Keratinocyte (primary cell): ENCODE data around the gene SFXN4.
"Not testable (repeated sequence)": the region's sequence is repeated elsewhere in the genome, so short reads cannot be mapped to it uniquely, and the experiment has no call there.

Experiments
- EZH2 ChIP-seq: IDR thresholded peaks from one replicate; pipeline ENCODE4 v1.6.1; 2012; ENCODE audit warnings: inconsistent platforms, mild to moderate bottlenecking, low read length, moderate library complexity
- TF ChIP-seq, protein P1 (sequence below), 3 experiments: IDR thresholded peaks in 1 of 3; conservative IDR thresholded peaks in 1 of 3; optimal IDR thresholded peaks in 1 of 3; 2 replicates in 2 of 3; 3 replicates in 1 of 3; pipeline versions ENCODE3 to v1.5.1; 2011; ENCODE audit warnings: low read length in 3 of 3, mild to moderate bottlenecking in 3 of 3, moderate library complexity in 2 of 3, control low read depth in 1 of 3, inconsistent platforms in 1 of 3; ENCODE audit not compliant: insufficient read depth in 2 of 3; ENCODE audit errors: extremely low read depth in 1 of 3

DNA sequence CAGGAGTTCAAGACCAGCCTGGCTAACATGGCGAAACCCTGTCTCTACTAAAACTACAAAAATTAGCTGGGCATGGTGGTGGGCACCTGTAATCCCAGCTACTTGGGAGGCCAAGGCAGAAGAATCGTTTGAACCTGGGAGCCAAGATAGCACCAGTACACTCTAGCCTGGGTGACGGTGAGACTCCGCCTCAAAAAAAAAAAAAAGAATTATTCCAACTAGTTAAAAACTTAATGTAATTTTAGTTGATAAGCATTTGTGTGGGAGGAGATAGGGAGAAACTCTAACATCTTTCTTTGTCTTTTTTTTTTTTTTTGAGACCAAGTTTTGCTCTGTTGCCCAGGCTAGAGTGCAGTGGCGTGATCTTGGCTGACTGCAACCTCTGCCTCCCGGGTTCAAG is 58.4 kb downstream of the SFXN4 start:
- TF ChIP-seq, protein P1, sequence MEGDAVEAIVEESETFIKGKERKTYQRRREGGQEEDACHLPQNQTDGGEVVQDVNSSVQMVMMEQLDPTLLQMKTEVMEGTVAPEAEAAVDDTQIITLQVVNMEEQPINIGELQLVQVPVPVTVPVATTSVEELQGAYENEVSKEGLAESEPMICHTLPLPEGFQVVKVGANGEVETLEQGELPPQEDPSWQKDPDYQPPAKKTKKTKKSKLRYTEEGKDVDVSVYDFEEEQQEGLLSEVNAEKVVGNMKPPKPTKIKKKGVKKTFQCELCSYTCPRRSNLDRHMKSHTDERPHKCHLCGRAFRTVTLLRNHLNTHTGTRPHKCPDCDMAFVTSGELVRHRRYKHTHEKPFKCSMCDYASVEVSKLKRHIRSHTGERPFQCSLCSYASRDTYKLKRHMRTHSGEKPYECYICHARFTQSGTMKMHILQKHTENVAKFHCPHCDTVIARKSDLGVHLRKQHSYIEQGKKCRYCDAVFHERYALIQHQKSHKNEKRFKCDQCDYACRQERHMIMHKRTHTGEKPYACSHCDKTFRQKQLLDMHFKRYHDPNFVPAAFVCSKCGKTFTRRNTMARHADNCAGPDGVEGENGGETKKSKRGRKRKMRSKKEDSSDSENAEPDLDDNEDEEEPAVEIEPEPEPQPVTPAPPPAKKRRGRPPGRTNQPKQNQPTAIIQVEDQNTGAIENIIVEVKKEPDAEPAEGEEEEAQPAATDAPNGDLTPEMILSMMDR (optimal IDR thresholded peaks at IDR 0.05 in 1 of 3, IDR thresholded peaks at IDR 0.05 in 1 of 3, conservative IDR thresholded peaks at IDR 0.05 in 1 of 3; ENCODE audit: extremely low read depth in 1 of 3, insufficient read depth in 2 of 3, low read length in 3 of 3): not testable (repeated sequence)
- not testable (repeated sequence) for TF ChIP-seq EZH2
